Endodermal cell (in vitro differentiated cells): ENCODE data around the gene CPM. TPM values are rescaled to one million over a fixed set of nuclear protein-coding genes. Genes with fewer than 3 reads are reported as not detected.
A peak's percentile ranks its signal among the peaks of the same experiment; 100 is the strongest.

Source experiments
- DNase-seq: peaks from one replicate; pipeline ENCODE4 v3.0.0-alpha.2; 2017
- H3K27ac ChIP-seq: 2 replicates; pipeline ENCODE4 v1.5.1; 2013; ENCODE audit warnings: mild to moderate bottlenecking, low read depth, low read length, moderate library complexity
- H3K27me3 ChIP-seq: 2 replicates; pipeline ENCODE4 v1.6.1; 2013; ENCODE audit warnings: mild to moderate bottlenecking, low read length, moderate library complexity; ENCODE audit not compliant: insufficient read depth, control insufficient read depth, poor library complexity, severe bottlenecking
- H3K36me3 ChIP-seq: 2 replicates; pipeline ENCODE4 v1.7.0; 2013; ENCODE audit warnings: mild to moderate bottlenecking, low read length, moderate library complexity; ENCODE audit not compliant: control insufficient read depth, insufficient read depth
- H3K4me1 ChIP-seq: one replicate; pipeline ENCODE4 v1.7.0; 2013; ENCODE audit warnings: low read length; ENCODE audit not compliant: control insufficient read depth, insufficient read depth
- H3K4me3 ChIP-seq: 2 replicates; pipeline ENCODE4 v1.5.1; 2013; ENCODE audit warnings: mild to moderate bottlenecking, low read length, moderate library complexity
- H3K9ac ChIP-seq: 2 replicates; pipeline ENCODE4 v1.6.1; 2013; ENCODE audit warnings: mild to moderate bottlenecking, low read length, moderate library complexity; ENCODE audit not compliant: poor library complexity, severe bottlenecking; ENCODE audit errors: extremely low read depth
- H3K9me3 ChIP-seq: 2 replicates; pipeline ENCODE4 v1.6.1; 2013; ENCODE audit warnings: mild to moderate bottlenecking, low read length, moderate library complexity; ENCODE audit not compliant: control insufficient read depth
- H3K27ac Mint-ChIP-seq: 2 replicates; pipeline ENCODE4 v1.8.0; 2020; ENCODE audit warnings: mixed read lengths
- H3K27me3 Mint-ChIP-seq: 2 replicates; pipeline ENCODE4 v1.8.0; 2021; ENCODE audit warnings: mild to moderate bottlenecking, mixed read lengths; ENCODE audit not compliant: insufficient read depth
- H3K36me3 Mint-ChIP-seq: 2 replicates; pipeline ENCODE4 v1.8.0; 2020; ENCODE audit warnings: low read depth, mixed read lengths
- H3K4me1 Mint-ChIP-seq: 2 replicates; pipeline ENCODE4 v1.8.0; 2020; ENCODE audit warnings: mixed read lengths
- H3K4me3 Mint-ChIP-seq: 2 replicates; pipeline ENCODE4 v1.8.0; 2020; ENCODE audit warnings: mild to moderate bottlenecking, moderate library complexity, mixed read lengths
- H3K9me3 Mint-ChIP-seq: 2 replicates; pipeline ENCODE4 v1.8.0; 2020; ENCODE audit warnings: mild to moderate bottlenecking, mixed read lengths
- WGBS, 2 experiments: methylation state at CpG; one replicate each; pipeline versions ENCODE4 v1.1.5 to v1.1.7; 2013; ENCODE audit warnings: missing lambda C conversion rate in 2 of 2, mixed read lengths in 1 of 2; ENCODE audit not compliant: insufficient coverage in 1 of 2, insufficient read length in 1 of 2; 5-methylcytosine and 5-hydroxymethylcytosine counted together
- total RNA-seq, 2 donors: library from RNA; stranded (reverse); fragmentation: NEBNext Ultra II Directional in 1 of 2; extraction: Animal tissue kit (Norgen Biotek cat#: 25700) in 1 of 2; gene quantifications; 2 replicates in 1 of 2; 3 replicates in 1 of 2; pipeline ENCODE4 v1.2.1, GENCODE V29; 2021
- TF ChIP-seq, protein P1 (sequence below): fragments of 200-600 bp; sonication (generic); conservative IDR thresholded peaks from 2 replicates; pipeline ENCODE4 v1.5.0; 2021; ENCODE audit warnings: antibody characterized with exemption, mild to moderate bottlenecking

CPM gene
- total RNA-seq, 2 donors from 2014 or later: 0.80 to 0.86 TPM

DNA sequence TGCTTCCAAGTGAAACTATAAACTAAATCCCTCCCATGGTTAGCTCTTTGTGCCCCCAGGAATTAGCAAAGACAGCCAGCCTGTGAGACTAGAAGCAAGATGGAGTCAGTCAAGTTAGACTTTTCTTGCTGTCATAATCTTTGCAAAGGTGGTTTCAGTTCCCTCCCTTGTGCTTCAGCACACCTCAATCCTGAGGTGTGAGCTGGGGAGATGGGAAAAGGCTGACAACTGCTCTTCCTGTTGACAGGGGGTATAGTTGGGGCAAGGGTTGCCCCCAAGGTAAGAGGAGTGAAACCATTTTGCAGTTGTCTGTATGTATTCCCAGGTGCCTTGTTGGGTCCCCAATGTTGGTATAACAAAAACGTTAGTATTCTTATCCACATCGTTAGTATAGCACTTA is 12.3 kb upstream of the CPM start:
- no peaks in the 10 kb centered on the region for H3K9me3 Mint-ChIP-seq
- WGBS, 2 experiments: 77% methylated on average over 2 of the region's 2 CpGs; no CpG with 5 or more reads in 1 of the 2 experiments

DNA sequence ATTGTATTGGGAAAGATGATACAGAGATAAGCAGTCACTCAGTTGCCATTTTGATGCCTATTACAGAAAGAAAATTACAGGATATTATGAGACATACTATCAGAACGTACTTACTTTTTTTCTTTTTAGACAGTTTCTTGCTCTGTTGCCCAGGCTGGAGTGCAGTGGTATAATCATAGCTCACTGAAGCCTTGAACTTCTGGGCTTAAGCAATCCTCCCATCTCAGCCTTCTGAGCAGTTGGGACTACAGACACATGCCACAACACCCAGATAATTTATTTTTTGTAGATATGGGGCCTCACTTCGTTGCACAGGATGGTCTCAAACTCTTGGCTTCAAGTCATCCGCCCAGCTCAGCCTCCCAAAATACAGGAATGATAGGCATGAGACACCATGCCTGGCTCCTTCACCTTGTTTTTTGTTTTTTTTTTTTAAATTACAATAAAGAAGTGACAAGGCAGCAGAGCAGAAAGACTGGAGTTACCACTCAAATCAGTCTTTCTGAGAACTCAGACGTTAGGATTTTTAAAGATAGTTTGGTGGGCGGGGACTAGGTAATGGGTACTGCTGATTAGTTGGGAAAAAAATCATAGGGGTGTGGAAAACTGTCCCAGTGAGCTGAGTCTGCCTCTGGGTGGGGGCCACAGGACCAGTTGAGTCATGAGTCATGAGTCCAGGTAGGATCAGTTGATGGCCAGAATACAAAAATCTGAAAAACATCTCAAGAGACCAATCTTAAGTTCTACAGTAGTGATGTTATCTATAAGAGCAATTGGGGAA is 11.5 kb upstream of the CPM start:
- Mint-ChIP-seq H3K27ac (no peak overlapping the region), H3K27me3 (no peaks in the 10 kb centered on the region), H3K4me1 (peaks cover 10% of the 10 kb centered on the region), H3K4me3 (no peak overlapping the region), H3K36me3 (no peaks in the 10 kb centered on the region), H3K9me3 (no peaks in the 10 kb centered on the region)
- DNase-seq: no peak
- Histone ChIP-seq H3K36me3 (no peaks in the 10 kb centered on the region), H3K27ac (no peak overlapping the region), H3K4me3 (no peak overlapping the region), H3K27me3 (no peaks in the 10 kb centered on the region), H3K9me3 (no peaks in the 10 kb centered on the region), H3K4me1 (no peaks in the 10 kb centered on the region), H3K9ac (no peak overlapping the region)
- TF ChIP-seq, protein P1, sequence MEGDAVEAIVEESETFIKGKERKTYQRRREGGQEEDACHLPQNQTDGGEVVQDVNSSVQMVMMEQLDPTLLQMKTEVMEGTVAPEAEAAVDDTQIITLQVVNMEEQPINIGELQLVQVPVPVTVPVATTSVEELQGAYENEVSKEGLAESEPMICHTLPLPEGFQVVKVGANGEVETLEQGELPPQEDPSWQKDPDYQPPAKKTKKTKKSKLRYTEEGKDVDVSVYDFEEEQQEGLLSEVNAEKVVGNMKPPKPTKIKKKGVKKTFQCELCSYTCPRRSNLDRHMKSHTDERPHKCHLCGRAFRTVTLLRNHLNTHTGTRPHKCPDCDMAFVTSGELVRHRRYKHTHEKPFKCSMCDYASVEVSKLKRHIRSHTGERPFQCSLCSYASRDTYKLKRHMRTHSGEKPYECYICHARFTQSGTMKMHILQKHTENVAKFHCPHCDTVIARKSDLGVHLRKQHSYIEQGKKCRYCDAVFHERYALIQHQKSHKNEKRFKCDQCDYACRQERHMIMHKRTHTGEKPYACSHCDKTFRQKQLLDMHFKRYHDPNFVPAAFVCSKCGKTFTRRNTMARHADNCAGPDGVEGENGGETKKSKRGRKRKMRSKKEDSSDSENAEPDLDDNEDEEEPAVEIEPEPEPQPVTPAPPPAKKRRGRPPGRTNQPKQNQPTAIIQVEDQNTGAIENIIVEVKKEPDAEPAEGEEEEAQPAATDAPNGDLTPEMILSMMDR: no peak
- 58 to 85% methylated on average over 2 to 5 of the region's 5 CpGs for WGBS, 2 experiments

More for the DNA sequence above, 12.3 kb upstream of the CPM start:
- peaks cover 10% of the 10 kb centered on the region for H3K4me1 Mint-ChIP-seq
- Histone ChIP-seq H3K4me1 (no peaks in the 10 kb centered on the region), H3K9me3 (no peaks in the 10 kb centered on the region), H3K27ac (no peak overlapping the region), H3K4me3 (no peak overlapping the region), H3K36me3 (no peaks in the 10 kb centered on the region), H3K27me3 (no peaks in the 10 kb centered on the region), H3K9ac (no peak overlapping the region)
- no peaks in the 10 kb centered on the region for H3K36me3 Mint-ChIP-seq
- H3K27me3 Mint-ChIP-seq: no peaks in the 10 kb centered on the region
- H3K4me3 Mint-ChIP-seq: no peak overlapping the region
- TF ChIP-seq, protein P1: no peak
- no peak overlapping the region for H3K27ac Mint-ChIP-seq
- DNase-seq: peak; percentile 56

DNA sequence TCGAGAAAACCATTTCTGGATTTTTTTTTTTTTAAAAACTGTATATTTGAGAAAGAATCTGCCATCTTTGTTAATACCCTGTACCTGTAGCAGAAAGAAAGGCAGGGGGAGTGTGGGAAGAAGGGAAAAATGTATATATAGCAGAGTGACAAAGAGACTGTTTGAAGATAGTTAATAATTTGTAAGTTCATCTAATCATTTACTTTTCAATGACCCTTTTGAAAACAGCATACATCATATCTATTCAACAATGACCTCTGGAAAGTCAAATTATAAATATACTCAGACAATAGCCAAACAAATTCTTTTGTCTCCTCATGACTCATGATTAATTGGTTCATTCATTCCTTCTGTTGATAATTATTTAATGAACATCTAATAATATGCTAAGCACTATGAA is 10.9 kb upstream of the CPM start:
- no peaks in the 10 kb centered on the region for H3K4me1 ChIP-seq
- no peak for DNase-seq
- H3K27me3 ChIP-seq: no peaks in the 10 kb centered on the region
- Mint-ChIP-seq H3K4me3 (no peak overlapping the region), H3K9me3 (no peaks in the 10 kb centered on the region), H3K4me1 (peaks cover 10% of the 10 kb centered on the region), H3K27ac (no peak overlapping the region), H3K27me3 (no peaks in the 10 kb centered on the region), H3K36me3 (no peaks in the 10 kb centered on the region)
- H3K9ac ChIP-seq: no peak overlapping the region
- H3K4me3 ChIP-seq: no peak overlapping the region
- TF ChIP-seq, protein P1: no peak
- no peak overlapping the region for H3K27ac ChIP-seq
- no peaks in the 10 kb centered on the region for H3K36me3 ChIP-seq
- 100% methylated on average over 1 of the region's 1 CpG; no CpG with 5 or more reads in 1 of the 2 experiments for WGBS, 2 experiments
- no peaks in the 10 kb centered on the region for H3K9me3 ChIP-seq
